GM12892 (cell line): ENCODE measurements around the gene ACTR1A.

Source experiments
- POLR2A ChIP-seq: IDR thresholded peaks from 2 replicates; pipeline ENCODE4 v1.6.1; 2011; ENCODE audit warnings: low read depth, low read length, control low read depth
- POLR2AphosphoS5 ChIP-seq: IDR thresholded peaks from 2 replicates; pipeline ENCODE4 v1.6.1; 2011; ENCODE audit warnings: low read depth, low read length, control low read depth

DNA sequence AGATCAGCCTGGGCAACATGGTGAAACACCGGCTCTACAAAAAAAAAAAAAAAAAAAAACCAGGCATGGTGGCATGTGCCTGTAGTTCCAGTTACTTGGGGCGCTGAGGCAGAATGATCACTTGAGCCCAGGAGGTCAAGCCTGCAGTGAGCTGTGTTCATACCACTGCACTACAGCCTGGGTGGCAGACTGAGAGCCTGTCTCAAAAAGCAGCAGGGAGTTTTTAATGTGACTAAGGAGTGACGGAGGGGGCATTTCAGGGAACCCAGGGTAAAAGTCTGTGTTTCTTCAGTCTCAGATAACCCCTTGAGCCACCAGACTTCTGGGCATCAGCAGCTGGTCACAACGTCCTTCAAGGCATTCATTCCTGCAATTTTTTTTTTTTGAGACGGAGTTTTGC, 49.0 kb downstream of the ACTR1A start:
- TF ChIP-seq POLR2A (no peak), POLR2AphosphoS5 (no peak)
